TTC549 (cell line): ENCODE data around the gene MVP.
"Not testable (repeated sequence)": the region's sequence is repeated elsewhere in the genome, so short reads cannot be mapped to it uniquely, and the experiment has no call there.

ENCODE experiments used
- FAIRE-seq: peaks from 2 replicates; lab custom pipeline; 2012; peaks lifted over from hg19 to GRCh38; lab: Jason Lieb, UNC

The MVP gene

DNA sequence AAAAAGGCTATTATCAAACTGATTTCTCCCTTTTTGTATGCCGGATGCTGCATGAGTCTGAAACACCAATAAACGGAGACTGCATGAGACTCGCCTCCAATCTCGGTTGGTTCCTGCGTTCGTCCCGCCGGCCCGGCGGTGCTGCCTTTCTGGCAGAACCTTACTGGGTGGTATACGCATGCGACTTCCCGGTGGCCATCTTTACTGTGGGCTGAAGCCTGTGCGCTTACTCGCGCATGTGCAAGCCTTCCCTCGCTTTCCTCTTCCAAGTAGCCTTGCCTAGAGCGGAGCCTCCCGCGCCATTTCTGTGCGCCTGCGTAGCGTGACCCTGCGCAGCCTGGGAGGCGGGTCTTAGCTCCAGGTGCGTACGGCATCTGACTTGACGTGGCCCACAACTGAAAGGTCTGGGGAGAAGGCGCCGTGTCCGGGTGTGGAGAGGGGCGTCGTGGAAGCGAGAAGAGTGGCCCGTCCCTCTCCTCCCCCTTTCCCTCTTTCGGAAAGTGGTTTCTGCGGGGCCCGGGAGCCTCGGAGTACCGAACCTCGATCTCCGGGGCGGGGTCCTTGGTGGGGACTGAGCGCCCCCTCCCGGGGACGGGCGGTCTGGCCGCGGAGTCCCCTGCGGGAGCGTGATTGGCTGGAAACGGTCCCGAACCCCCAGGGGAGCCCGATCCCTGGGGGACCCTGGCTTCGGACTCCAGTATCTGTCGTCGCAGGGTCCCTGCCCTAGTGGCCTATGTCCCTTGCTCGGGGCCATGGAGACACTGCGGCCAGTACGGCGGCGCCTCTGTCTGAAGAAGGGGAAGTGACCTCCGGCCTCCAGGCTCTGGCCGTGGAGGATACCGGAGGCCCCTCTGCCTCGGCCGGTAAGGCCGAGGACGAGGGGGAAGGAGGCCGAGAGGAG is 4.2 kb upstream of the MVP start, which contains the start of gene PAGR1:
TSS of gene PAGR1 (plus strand) at position 360 of the 901 bp plus-strand sequence. CDS start at position 734, 374 bp downstream.
- FAIRE-seq: peak; percentile 60

DNA sequence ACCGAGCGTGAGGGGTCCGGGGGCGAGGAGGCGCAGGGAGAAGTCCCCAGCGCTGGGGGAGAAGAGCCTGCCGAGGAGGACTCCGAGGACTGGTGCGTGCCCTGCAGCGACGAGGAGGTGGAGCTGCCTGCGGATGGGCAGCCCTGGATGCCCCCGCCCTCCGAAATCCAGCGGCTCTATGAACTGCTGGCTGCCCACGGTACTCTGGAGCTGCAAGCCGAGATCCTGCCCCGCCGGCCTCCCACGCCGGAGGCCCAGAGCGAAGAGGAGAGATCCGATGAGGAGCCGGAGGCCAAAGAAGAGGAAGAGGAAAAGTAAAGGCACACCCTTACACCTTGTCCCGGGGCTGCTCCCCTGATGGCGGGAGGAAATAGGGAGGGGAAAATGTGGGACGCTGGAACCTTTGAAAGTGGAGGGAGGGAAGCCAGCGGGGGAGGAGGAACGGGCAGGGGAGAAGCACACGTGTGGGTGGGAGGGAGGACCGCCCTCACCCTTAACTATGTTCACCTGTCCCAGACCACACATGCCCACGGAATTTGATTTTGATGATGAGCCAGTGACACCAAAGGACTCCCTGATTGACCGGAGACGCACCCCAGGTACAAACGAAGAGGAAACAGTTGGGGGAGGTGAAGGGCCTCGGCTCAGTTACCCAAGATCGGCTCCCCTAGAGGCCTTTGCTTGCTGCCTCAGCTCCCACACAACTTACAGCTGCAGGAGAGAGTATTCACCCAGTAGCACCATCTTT is 3.4 kb upstream of the MVP start:
- no peak for FAIRE-seq

DNA sequence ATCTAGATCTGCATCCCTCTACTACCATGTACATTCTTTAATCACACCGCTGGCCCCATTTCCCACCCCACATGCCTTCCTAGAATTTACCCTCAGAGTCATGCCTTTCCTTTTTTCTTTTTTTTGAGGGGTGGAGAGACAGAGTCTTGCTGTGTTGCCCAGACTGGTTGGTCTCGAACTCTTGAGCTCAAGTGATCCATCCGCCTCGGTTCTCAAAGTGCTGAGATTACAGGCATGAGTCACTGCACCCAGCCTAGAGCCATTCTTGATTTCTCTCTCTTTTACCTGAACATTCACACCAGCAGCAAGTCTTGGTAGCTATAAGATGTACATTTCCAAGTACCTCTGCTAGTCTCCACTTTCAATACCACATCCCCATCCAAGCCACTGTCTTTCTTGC is 2.2 kb upstream of the MVP start:
- no peak for FAIRE-seq

DNA sequence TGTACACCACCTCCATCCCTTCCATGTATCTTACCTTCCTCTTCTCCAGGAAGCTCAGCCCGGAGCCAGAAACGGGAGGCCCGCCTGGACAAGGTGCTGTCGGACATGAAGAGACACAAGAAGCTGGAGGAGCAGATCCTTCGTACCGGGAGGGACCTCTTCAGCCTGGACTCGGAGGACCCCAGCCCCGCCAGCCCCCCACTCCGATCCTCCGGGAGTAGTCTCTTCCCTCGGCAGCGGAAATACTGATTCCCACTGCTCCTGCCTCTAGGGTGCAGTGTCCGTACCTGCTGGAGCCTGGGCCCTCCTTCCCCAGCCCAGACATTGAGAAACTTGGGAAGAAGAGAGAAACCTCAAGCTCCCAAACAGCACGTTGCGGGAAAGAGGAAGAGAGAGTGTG is 756 bp upstream of the MVP start:
- no peak for FAIRE-seq

DNA sequence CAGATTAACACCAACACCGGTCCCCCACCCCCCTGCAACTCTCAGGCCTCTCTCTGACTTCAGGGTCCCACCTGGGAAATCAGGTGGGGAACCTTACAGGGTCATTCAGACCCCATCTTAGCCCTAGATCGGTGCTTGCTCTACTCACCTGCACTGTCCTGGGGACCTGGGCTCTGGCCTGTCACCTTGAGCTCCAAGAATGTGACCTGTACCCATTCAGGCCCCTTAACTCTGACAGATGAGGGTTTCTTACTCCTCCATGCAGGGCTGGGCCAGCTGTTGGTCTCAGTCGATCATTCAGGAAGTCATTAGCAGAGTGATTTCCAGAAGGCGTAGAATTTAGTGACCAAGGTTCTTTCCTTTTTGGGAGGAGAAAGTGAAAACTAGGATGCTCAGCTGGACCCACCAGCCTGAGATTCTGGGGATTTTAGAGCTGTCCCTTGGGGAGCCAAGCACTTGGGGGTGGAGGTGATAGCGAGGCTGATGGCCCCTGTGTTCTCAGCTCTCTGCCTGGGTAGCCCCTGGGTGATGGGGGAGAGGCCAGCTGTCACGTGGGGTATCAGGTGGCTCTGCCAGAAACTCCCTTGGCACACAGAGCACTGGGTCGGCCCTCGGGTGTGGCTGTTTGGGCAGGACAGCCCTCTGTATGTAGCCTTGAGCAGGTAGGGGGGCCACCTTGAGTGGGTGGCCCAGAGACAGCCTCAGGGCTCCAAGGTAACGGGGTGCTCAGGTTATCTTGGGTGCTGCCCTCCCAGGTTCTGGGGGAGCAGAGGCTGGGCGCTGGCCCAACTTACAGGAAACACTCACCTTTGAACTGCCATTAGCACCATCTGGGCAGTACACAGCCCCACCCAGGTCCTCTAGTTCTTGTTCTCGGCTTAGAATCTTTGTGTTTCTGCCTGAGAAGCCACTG is 724 bp downstream of the MVP start:
- no peak for FAIRE-seq

DNA sequence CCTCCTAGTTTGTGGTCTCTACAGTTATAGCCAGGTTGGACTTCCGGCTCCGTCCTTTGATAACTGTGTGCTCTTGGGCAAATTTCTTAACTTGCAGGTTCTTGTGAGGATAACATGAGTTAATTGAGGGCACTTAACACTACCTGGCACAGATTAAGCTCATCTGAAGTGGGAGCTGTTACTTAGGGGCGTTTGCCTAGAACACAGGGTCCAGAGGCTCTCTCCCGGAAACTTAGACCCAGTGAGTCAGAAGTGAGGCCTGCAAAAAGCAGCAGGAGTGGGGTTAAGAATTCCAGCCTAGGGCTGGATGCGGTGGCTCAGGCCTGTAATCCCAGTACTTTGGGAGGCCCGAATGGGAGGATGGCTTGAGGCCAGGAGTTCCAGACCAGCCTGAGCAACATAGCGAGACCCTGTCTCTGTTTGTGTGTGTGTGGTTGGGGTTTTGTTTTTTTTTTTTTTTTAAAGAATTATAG is 1.4 kb downstream of the MVP start:
- FAIRE-seq: no peak

DNA sequence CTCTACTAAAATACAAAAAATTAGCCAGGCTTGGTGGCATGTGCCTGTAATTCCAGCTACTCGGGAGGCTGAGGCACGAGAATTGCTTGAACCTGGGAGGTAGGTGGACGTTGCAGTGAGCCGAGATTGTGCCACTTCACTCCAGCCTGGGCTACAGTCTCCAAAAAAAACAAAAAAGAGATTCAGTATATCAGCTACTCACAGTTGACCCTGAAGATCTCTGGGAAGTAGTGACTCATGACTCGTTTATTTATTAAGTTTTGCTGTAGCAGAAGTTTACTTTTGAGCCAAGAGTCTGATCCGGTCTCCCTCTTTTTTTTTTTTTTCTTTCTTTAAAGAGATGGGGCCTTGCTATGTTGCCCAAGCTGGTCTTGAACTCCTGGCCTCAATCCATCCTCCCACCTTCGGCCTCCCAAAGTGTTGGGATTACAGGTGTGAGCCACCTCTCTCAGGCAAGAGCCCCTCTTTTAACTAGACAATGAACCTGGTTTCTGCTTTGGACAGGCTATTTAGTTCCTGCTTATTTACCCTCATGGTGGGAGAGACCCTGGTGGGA is 4.4 kb downstream of the MVP start:
- FAIRE-seq: no peak

DNA sequence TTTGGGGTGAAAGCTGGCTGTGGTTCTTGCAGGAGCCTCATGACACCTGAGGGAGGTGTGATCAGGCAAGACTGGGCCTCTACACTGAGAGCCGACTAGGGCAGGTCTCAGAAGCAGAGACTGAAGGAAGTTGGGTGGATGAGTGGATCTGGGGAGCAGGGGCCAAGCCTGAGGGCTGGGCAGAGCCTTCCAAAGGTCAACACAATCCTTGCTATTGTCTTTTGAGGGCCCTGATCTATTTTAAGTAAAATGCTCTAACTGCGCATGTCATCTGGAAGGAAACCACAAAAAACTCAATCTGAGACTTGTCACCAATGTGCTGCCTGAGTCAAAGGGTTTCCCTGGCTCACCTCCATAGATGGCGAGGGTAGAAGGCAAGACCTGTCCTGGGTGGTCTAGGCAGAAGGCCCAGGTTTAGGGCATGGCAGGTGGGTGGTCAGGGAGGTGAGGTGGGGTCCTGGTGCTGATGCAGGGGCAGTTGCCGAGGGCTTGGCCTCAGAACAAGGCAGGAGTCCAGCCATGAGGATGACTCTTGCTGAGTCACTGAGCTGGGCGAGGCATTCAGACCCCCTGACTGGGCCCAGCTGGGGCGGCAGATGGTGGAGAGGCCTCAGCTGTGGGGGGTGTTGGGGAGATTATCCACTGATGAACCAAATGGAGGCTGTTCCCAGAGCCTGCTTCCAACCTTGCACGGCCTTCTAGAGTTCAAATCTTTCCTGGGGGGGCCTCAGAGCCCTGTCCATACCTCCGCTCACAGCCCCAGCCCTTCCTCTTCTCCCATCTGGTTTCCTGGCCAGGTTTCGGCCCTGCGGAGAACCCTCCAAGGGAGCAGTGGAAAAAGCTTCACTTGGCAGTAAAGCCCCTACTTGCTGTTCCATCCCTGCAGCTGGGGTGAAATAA is 5.1 kb downstream of the MVP start:
- no peak for FAIRE-seq

DNA sequence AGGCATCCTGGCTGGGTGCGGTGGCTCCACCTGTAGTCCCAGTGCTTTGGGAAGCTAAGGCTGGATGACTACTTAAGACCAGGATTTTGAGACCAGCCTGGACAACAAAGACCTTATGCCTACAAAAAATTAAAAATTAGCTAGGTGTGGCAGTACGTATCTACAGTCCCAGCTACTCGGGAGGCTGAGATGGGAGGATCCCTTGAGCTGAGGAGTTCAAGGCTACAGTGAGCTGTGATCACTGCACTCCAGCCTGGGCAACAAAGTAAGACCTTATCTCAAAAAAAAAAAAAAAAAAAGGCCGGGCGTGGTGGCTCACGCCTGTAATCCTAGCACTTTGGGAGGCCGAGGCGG is 6.1 kb downstream of the MVP start:
- no peak for FAIRE-seq

DNA sequence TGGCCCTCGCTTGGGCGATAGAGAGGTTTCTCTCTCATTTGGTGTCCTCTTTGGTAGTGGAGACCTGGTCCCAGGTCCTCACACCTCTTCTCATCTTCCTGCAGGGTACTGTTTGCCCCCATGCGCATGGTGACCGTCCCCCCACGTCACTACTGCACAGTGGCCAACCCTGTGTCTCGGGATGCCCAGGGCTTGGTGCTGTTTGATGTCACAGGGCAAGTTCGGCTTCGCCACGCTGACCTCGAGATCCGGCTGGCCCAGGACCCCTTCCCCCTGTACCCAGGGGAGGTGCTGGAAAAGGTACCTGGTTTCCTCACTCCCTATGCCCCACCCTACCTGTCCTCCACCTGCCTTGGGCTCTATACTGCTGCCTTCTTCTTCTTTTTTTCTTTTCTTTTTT is 10.5 kb downstream of the MVP start:
- FAIRE-seq: no peak

DNA sequence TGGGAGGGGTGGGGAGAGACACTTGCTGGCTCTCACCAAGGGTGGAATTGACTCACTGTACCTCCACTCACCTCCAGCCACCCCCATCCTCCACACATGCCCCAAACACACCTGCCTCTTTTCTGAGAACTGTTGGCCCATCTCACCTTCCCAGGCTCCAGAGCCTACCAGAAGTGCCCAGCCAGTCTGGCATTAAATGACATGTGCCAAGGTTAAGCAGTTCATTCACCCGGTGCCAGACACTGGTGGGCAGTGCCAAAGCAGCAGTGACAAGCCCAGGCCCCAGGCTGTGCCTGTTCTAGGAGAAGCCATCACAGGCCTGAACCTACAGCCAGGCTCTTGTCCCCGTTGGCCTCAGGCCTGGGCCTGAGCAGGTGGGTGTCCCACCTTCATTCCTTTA is 11.2 kb downstream of the MVP start:
- FAIRE-seq: no peak

DNA sequence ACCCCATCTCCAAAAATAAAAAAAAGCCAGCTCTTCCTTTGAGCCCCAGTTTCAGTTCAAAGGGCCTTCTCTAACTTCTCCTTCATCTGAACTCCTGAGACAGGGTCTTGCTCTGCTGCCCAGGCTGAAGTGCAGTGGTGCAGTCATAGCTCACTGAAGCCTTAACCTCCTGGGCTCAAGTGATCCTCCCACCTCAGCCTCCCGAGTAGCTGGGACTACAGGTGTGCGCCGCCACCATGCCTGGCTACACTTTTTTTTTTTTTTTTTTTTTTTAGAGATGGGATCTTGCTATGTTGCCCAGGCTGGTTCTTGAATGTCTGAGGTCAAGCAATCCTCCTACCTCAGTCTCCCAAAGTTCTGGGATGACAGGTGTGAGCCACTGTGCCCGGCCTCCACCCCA is 13.0 kb downstream of the MVP start:
- not testable (repeated sequence) for FAIRE-seq

DNA sequence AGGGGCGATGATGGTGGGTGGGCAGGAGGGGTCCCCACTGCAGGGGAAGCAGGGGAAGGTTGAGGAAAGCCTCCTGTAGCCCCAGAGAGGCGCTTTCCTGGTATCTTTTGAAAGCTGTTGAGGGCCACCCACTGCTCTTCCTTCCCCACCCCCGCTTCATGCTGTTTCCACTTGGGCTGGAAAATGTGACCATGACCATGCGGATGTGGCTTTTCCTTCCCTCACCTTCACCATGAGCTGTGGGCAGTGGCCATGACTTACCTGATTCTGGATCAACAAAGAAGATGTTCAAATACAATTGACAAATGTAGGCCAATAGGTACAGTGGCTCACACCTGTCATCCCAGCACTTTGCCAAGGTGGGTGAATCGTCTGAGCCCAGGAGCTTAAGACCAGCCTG is 13.8 kb downstream of the MVP start:
- FAIRE-seq: no peak

DNA sequence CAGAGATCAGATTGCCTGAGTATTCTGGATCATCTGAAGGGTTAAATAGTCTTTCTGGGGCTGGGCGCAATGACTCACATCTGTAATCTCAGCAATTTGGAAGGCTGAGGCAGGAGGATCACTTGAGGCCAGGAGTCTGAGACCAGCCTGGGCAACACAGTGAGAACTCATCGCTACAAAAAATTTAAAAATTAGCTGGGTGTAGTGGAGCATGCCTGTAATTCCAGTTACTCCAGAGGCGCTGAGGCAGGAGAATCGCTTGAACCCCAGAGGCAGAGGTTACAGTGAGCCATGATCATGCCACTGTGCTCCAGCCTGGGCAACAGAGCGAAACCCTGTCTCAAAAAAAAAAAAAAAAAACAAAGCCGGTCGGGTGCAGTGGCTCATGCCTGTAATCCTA is 15.7 kb downstream of the MVP start:
- FAIRE-seq: no peak

DNA sequence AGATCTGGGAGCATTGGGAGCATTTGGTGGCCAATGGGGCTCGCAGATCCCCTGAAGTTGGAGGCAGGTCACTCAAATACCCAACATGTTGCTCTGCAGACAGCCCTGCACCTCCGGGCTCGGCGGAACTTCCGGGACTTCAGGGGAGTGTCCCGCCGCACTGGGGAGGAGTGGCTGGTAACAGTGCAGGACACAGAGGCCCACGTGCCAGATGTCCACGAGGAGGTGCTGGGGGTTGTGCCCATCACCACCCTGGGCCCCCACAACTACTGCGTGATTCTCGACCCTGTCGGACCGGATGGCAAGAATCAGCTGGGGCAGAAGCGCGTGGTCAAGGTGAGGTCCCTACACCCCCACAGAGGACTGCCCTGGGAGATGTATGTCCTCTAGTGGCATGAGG is 16.4 kb downstream of the MVP start:
- FAIRE-seq: no peak

DNA sequence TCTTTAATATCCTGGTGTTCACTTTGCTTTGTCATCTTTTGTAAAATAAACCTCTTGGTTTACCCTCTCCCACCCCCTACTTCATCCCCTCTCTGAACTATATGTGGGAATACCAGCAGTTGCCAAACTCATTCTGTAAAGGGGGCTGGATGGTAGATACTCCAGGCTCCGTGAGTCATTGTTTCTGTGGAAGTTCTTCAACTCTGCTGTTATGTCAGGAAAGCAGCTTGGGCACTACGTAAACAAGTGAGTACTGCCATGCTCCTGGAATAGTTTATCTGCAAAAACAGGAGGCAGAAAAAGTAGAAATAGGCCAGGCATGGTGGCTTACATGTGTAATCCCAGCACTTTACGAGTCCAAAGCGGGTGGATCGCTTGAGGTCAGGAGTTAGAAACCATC is 17.6 kb downstream of the MVP start:
- FAIRE-seq: no peak

DNA sequence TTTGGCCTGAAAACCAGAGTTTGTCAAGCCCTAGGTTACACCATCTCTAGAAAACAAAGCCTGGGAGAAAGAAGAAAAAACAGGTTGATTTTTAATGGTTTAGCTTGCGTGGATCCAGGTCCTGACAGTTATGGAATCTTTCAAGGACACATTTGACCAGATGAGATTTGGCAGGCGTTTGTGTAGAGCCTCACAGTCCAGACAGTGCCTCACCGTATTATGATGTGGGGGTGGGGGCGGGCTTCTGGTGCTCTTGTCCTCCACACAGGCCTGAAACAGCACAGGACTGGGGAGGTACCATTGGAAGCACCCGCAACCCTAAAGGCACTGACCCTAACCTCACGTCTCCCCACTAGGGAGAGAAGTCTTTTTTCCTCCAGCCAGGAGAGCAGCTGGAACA is 19.6 kb downstream of the MVP start:
- no peak for FAIRE-seq

DNA sequence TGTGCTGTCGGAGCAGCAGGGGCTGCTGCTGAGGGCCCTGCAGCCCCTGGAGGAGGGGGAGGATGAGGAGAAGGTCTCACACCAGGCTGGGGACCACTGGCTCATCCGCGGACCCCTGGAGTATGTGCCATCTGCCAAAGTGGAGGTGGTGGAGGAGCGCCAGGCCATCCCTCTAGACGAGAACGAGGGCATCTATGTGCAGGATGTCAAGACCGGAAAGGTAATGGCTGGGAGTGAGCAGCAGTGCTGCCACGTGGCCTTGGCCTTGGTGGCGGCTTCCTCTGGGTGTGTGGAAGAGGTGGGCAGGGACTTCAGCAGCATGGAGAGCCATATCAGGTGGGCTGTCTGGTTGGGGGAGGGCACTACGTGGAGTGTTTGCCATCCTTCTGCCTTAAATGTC is 20.0 kb downstream of the MVP start:
- FAIRE-seq: no peak

DNA sequence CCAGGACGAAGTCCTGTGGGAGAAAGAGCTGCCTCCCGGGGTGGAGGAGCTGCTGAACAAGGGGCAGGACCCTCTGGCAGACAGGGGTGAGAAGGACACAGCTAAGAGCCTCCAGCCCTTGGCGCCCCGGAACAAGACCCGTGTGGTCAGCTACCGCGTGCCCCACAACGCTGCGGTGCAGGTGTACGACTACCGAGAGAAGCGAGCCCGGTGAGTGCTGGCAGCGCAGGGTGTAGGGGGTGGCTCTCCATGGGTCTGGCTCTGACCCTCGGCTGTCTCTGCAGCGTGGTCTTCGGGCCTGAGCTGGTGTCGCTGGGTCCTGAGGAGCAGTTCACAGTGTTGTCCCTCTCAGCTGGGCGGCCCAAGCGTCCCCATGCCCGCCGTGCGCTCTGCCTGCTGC is 21.4 kb downstream of the MVP start:
- no peak for FAIRE-seq

DNA sequence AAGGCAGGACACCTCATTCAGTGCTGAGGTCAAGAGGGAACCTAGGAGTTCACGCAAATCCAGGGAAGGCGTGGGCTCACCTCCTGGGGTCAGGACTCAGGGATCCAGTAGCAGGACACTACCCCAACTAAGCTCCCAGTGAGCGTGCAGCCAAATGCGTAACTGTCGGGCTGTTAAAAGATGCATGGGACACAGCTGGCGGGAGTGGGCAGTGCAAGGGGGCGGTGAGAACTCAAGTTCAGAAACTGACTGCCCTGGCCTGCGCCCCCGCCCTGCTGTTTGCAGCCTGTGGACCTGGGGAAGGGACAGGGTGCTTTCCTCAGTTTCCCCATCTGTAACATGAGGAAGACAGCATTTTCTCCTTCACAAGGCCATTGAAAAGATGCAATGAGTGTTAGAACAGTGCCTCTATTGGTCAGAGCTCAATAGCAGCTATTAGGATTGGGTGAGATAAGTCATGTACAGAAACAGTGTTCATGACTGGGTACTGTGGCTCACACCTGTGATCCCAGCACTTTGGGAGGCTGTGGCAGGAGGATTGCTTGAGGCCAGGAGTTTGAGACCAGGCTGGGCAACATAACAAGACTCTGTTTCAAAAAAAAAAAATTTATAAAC is 22.6 kb downstream of the MVP start:
- FAIRE-seq: no peak

DNA sequence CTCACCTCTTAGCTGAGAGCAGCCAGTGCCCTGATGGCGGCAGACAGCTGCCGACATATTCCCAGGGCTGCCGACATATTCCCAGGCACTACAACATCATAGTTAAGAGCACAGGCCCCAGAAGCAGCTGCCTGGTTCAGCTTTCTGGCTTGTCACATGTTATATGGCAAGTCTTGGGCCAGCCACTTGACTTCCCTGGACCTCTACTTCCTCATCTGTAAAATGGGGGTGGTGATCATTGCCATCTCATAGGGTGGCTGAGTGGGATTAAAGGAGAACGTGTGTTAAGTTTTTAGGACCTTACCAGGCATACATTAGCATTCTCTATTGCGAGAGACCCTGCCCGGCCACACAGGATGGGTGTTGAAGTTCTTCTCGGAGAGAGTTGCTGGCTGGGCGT is 23.7 kb downstream of the MVP start:
- FAIRE-seq: no peak
